BLaER1 treated with 17β-estradiol and CSF1 and Interleukin-3, amounts not matched to agents 10 nM and 100 nM (cell line): Measurements from ENCODE around the gene SSTR3.

ENCODE experiments used
- H3K27ac ChIP-seq, 11 experiments: shearing (Covaris generic); formaldehyde crosslinking; 2 replicates each; pipeline ENCODE4 v1.8.1; 2022
- H3K27me3 ChIP-seq, 11 experiments: shearing (Covaris generic); formaldehyde crosslinking; 2 replicates each; pipeline ENCODE4 v1.8.1; 2022
- H3K36me3 ChIP-seq, 11 experiments: shearing (Covaris generic); formaldehyde crosslinking; 2 replicates each; pipeline ENCODE4 v1.8.1; 2022
- H3K4me1 ChIP-seq, 10 experiments: shearing (Covaris generic); formaldehyde crosslinking; 2 replicates each; pipeline ENCODE4 v1.8.1; 2022
- H3K4me2 ChIP-seq, 11 experiments: shearing (Covaris generic); formaldehyde crosslinking; 2 replicates each; pipeline ENCODE4 v1.8.1; 2022
- H3K4me3 ChIP-seq, 10 experiments: shearing (Covaris generic); formaldehyde crosslinking; 2 replicates each; pipeline ENCODE4 v1.8.1; 2022
- H3K9ac ChIP-seq, 11 experiments: shearing (Covaris generic); formaldehyde crosslinking; 2 replicates each; pipeline ENCODE4 v1.8.1; 2022
- H3K9me3 ChIP-seq, 11 experiments: shearing (Covaris generic); formaldehyde crosslinking; replicated peaks in 1 of 11; 2 replicates each; pipeline ENCODE4 v1.8.1; 2022
- H4K20me1 ChIP-seq, 11 experiments: shearing (Covaris generic); formaldehyde crosslinking; 2 replicates each; pipeline ENCODE4 v1.8.1; 2022
- Cebpa-rat ChIP-seq, 11 experiments: shearing (Covaris generic); IDR thresholded peaks; 2 replicates each; pipeline ENCODE4 v1.8.1; 2022

SSTR3 gene

DNA sequence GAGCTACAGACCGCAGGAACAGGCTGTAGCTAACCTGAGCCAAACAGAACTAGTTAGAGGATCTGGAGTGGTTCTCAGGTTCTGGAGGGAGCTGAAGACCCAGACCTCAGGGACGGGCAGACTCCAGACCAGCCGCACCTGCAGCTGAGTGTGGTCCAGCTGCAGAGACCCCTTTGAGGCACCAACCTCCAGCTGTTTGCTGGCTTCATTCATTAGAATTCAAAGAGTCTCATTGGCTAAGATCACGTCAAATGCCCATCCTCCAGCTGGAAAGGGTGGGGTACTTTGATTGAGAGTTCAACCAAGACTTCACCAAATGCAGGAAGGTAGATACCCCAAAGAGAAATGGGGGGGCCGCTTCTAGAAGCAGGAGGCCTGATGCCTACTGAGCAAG, 49.2 kb downstream of the SSTR3 start:
- peak overlapping the region in 1 of 11 experiments; percentile 14; a peak in 1 of 22 replicates for H3K27ac ChIP-seq
- H3K4me2 ChIP-seq, result peak overlapping the region; percentile 11 to 74 (median 54); a peak in 17 of 22 replicates
- peaks cover 7 to 13% (median 10%) of the 10 kb centered on the region in 11 experiments; a peak in 21 of 22 replicates for H3K9me3 ChIP-seq
- H3K9ac ChIP-seq, result no peak overlapping the region
- no peak overlapping the region for H3K4me3 ChIP-seq
- TF ChIP-seq Cebpa-rat (IDR thresholded peaks at IDR 0.05), result no peak
- H4K20me1 ChIP-seq, result no peaks in the 10 kb centered on the region
- peaks cover 18 to 63% (median 47%) of the 10 kb centered on the region in 10 experiments for H3K4me1 ChIP-seq
- no peaks in the 10 kb centered on the region for H3K36me3 ChIP-seq
- no peaks in the 10 kb centered on the region for H3K27me3 ChIP-seq

DNA sequence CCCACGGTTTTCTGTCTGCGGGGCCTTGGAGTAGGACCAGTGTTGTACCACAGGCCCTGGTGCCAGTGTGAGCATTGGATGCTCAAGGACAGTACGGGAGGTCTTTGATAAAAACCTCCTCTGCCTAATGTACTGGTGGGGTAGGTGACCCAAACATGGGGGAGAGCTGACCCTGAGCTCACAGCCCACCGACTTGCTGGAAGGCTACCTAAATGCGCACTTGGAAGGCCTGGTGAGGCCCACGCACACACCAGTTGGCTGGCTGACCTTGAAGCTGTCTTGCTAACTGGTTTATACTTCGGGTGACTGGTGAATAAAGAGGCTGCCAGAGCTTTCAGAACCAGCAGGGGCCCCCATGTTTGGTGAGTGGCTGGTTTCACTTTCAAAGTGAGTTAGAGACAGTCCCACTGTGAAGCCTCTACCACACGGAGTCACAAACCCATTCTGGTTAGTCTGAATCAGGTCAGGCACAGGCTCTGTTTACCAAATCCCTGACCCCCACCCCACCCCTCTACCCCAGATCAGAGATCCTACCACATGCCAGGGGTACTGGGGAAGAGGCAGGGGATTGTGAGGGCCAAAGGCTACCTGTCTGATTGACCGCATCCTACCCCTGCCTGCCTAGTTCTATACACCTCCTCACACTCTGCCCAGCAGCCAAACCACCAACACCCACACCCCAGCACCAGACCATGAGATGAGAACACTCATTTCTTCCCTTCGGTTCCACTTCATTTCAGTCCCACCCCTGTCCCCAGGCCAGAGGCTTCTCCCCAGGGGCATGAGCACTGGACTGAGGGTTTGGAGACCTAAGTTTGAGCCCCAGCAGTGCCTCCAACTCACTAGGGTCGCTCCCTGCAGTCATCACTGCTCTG, 49.8 kb downstream of the SSTR3 start:
- Histone ChIP-seq H4K20me1 (no peaks in the 10 kb centered on the region), H3K4me2 (peak overlapping the region; percentile 11 to 74 (median 47); a peak in 17 of 22 replicates), H3K36me3 (no peaks in the 10 kb centered on the region), H3K9ac (no peak overlapping the region; a peak in 1 of 22 replicates), H3K9me3 (peaks cover 7 to 13% (median 10%) of the 10 kb centered on the region in 11 experiments; a peak in 21 of 22 replicates), H3K4me1 (peaks cover 14 to 57% (median 40%) of the 10 kb centered on the region in 10 experiments), H3K27ac (peak overlapping the region in 1 of 11 experiments; percentile 14; a peak in 1 of 22 replicates), H3K4me3 (no peak overlapping the region), H3K27me3 (no peaks in the 10 kb centered on the region)
- no peak for TF ChIP-seq Cebpa-rat (IDR thresholded peaks at IDR 0.05)

DNA sequence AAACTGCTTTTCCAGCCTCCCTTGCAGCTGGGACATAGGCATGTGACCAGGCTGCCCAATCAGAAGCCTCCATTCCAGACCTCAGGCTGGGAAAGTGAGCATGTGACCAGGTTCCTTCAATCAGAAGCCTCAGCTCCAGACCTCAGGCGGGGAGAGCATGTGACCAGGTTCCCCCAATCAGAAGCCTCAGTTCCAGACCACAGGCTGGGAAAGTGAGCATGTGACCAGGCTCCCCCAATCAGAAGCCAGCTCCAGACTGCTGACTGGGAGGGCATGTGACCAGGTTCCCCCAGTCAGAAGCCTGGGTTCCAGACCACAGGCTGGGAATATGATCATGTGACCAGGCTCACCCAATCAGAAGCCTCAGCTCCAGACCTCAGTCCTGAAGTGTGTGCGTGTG, 50.8 kb downstream of the SSTR3 start:
- no peaks in the 10 kb centered on the region for H3K27me3 ChIP-seq
- peaks cover 7 to 13% (median 10%) of the 10 kb centered on the region in 11 experiments; a peak in 21 of 22 replicates for H3K9me3 ChIP-seq
- no peak overlapping the region for H3K27ac ChIP-seq
- no peaks in the 10 kb centered on the region for H3K36me3 ChIP-seq
- no peaks in the 10 kb centered on the region for H4K20me1 ChIP-seq
- H3K4me2 ChIP-seq, result no peak overlapping the region
- H3K9ac ChIP-seq, result no peak overlapping the region
- H3K4me1 ChIP-seq, result peaks cover 14 to 54% (median 33%) of the 10 kb centered on the region in 10 experiments
- no peak for TF ChIP-seq Cebpa-rat (IDR thresholded peaks at IDR 0.05)
- H3K4me3 ChIP-seq, result no peak overlapping the region

DNA sequence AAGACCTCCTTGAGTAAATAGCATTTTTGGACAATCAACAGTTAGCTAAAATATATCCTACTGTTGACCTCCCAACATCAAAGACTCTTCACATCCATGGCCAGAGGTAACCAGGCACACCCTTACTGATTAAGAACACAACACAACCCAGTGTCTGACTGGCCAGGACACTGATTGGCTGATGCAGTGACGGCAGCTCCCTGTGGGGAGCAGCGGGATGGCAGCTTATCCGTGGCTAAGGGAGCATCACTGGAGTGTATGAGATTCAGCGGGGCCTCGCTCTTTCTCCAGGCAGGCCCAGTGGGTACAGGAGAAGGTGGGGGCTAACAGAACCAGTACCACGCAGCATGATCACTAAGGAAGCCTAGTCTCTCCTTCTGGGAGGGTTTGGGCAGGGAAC, 52.2 kb downstream of the SSTR3 start:
- H3K4me1 ChIP-seq, result peaks cover 14 to 53% (median 35%) of the 10 kb centered on the region in 10 experiments
- no peak overlapping the region for H3K4me2 ChIP-seq
- H3K36me3 ChIP-seq, result no peaks in the 10 kb centered on the region
- H3K27me3 ChIP-seq, result no peaks in the 10 kb centered on the region
- no peak overlapping the region for H3K27ac ChIP-seq
- no peak overlapping the region for H3K4me3 ChIP-seq
- TF ChIP-seq Cebpa-rat (IDR thresholded peaks at IDR 0.05), result no peak
- H3K9ac ChIP-seq, result no peak overlapping the region
- H3K9me3 ChIP-seq, result peaks cover 7 to 15% (median 10%) of the 10 kb centered on the region in 11 experiments; a peak in 21 of 22 replicates
- no peaks in the 10 kb centered on the region for H4K20me1 ChIP-seq

DNA sequence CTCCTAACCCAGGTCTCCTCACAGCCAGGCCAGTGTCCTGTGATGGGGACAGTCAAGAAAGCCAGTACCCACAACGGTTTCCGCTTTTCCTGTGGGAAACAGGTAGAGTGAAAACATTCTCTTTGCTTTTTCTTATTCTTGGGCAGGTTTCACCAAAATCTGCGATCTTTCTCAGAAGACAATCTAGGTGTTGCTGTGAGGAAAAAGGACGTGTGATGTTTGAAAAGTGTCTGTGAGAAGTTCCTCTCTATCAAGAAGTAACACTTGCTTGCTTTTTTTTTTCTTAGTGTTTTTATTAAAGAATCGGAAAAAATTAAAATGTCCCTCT, 53.4 kb downstream of the SSTR3 start:
- H3K4me1 ChIP-seq, result peaks cover 12 to 45% (median 29%) of the 10 kb centered on the region in 10 experiments
- H3K27me3 ChIP-seq, result no peaks in the 10 kb centered on the region
- no peak overlapping the region for H3K27ac ChIP-seq
- H4K20me1 ChIP-seq, result no peaks in the 10 kb centered on the region
- H3K36me3 ChIP-seq, result no peaks in the 10 kb centered on the region
- H3K4me2 ChIP-seq, result no peak overlapping the region
- no peak overlapping the region for H3K4me3 ChIP-seq
- H3K9me3 ChIP-seq, result peaks cover 7 to 18% (median 10%) of the 10 kb centered on the region in 11 experiments; a peak in 21 of 22 replicates
- no peak for TF ChIP-seq Cebpa-rat (IDR thresholded peaks at IDR 0.05)
- no peak overlapping the region for H3K9ac ChIP-seq

DNA sequence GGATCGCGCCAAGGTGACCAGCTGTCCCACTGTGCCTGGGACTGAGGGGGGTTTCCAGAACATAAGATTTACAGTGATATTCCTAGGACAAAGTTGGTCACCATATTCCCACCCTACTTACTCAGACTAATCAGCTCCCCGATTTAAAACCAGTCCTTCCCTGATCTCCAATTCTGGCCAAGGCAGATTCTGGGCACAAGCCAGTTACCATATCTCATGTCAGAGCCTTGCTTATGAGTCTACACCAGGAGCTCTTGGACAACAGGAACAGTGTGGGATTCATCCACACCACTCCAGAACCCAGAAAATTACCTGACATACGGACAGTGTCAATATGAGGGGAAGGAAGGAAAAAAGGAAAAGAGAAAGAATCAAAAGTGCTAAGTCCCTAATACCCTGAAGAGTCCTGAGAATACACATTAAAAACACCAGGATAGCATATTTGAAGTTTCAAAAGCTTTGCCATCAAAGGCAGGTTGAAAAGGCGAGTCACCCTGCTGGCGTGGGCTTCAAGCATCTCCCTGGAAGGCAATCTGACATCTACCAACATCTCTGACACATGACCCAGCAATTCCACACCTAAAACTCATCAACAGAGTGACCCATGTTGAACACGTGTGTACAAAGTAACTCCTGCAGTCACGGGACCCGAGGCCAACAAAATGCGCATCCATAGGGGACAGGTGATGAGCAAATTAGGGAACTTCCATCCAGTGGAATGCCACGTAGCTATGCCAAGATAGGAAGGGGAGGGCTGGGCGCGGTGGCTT, 54.6 kb downstream of the SSTR3 start:
- H3K9me3 ChIP-seq, result peaks cover 7 to 18% (median 10%) of the 10 kb centered on the region in 11 experiments; a peak in 21 of 22 replicates
- H3K36me3 ChIP-seq, result no peaks in the 10 kb centered on the region
- peak overlapping the region in 5 of 11 experiments; percentile 7 to 59 (median 29); a peak in 4 of 22 replicates for H3K4me2 ChIP-seq
- peaks cover 2 to 33% (median 17%) of the 10 kb centered on the region in 10 experiments; a peak in 18 of 20 replicates for H3K4me1 ChIP-seq
- H3K9ac ChIP-seq, result no peak overlapping the region; a peak in 1 of 22 replicates
- no peaks in the 10 kb centered on the region for H4K20me1 ChIP-seq
- no peak for TF ChIP-seq Cebpa-rat (IDR thresholded peaks at IDR 0.05)
- H3K27ac ChIP-seq, result no peak overlapping the region
- H3K4me3 ChIP-seq, result no peak overlapping the region
- no peaks in the 10 kb centered on the region for H3K27me3 ChIP-seq

DNA sequence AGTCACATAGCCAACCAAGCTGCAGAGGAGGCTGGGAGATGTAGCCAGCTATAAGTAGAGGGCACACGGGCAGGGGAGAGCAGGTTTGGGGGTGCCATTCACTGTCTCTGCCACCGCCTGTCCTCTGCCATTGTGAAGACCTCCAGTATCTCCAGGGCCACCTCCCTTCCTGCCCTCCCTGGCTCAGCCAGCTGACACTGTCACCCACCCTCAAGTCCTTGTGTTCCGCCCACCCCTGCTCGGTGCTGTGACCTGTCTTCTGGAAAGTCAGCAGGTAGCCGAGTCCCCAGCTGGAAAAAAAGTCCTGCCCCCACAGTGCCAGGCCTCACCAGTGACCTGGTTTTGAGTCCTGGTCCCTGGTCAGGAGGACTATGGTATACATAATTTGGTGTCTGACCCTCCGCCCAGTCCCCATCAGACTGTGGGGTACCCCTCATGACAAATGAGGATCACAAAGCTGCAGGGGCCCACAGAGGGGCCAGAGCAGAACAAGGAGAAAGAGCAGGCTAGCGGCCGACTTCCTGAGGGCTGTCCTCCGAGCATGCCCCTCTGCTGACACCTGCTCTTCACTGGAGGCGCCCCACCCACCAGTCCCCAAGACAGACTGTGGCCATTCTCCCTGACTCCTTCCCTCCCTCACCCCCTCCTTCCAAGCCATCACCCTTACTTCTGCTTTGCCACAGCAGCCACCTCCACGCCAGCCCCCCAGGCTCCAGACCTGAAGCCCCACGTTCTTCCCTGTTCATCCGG, 55.4 kb downstream of the SSTR3 start:
- peaks cover 7 to 19% (median 10%) of the 10 kb centered on the region in 11 experiments; a peak in 21 of 22 replicates for H3K9me3 ChIP-seq
- TF ChIP-seq Cebpa-rat (IDR thresholded peaks at IDR 0.05), result no peak
- H3K4me3 ChIP-seq, result no peak overlapping the region
- peaks cover 0 to 26% (median 13%) of the 10 kb centered on the region in 10 experiments; a peak in 17 of 20 replicates for H3K4me1 ChIP-seq
- no peak overlapping the region for H3K4me2 ChIP-seq
- H4K20me1 ChIP-seq, result no peaks in the 10 kb centered on the region
- no peaks in the 10 kb centered on the region for H3K27me3 ChIP-seq
- H3K27ac ChIP-seq, result no peak overlapping the region
- H3K36me3 ChIP-seq, result no peaks in the 10 kb centered on the region
- no peak overlapping the region; a peak in 1 of 22 replicates for H3K9ac ChIP-seq

DNA sequence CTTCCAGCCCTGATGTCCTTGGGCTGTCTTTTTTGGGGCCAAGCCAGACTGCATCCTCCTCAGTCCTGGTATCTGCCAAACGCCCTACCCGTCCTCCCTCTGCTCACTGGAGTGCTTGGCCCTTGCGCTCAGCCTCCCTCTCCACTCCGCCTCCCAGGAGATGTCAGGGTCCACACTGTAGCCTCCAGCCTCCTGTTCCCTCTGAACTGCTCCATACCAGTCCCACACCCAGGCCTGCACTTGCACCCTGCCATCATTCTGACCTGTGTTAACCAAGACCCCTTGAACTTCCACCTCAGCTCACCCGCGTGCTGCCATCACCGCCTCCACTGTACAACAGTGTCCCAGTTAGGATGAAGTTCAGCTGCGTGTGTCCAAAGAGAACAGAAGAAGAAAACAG, 56.3 kb downstream of the SSTR3 start:
- Histone ChIP-seq H3K27ac (no peak overlapping the region; a peak in 1 of 22 replicates), H3K27me3 (no peaks in the 10 kb centered on the region), H3K4me2 (peak overlapping the region in 9 of 11 experiments; percentile 25 to 60 (median 43); a peak in 8 of 22 replicates), H3K36me3 (no peaks in the 10 kb centered on the region), H3K9me3 (peaks cover 0 to 15% (median 5%) of the 10 kb centered on the region in 11 experiments; a peak in 14 of 22 replicates), H3K4me1 (peaks cover 0 to 26% (median 13%) of the 10 kb centered on the region in 10 experiments; a peak in 17 of 20 replicates), H4K20me1 (no peaks in the 10 kb centered on the region), H3K9ac (no peak overlapping the region), H3K4me3 (no peak overlapping the region)
- TF ChIP-seq Cebpa-rat (IDR thresholded peaks at IDR 0.05), result no peak
